LNCaP clone FGC (cell line): ENCODE results near the gene GAD1.

Experiments used
- DNase-seq: peaks from one replicate; pipeline ENCODE4 v3.0.0-alpha.2; 2011; ENCODE audit warnings: low read depth
- H3K4me3 ChIP-seq: 2 replicates; pipeline ENCODE4 v1.5.1; 2011; ENCODE audit warnings: mild to moderate bottlenecking, low read depth, low read length, control low read depth
- CTCF ChIP-seq: IDR thresholded peaks from 2 replicates; pipeline ENCODE4 v1.5.1; 2012; ENCODE audit warnings: mild to moderate bottlenecking; ENCODE audit not compliant: control insufficient read depth, insufficient read depth; ENCODE audit errors: extremely low read depth

GAD1 gene

DNA sequence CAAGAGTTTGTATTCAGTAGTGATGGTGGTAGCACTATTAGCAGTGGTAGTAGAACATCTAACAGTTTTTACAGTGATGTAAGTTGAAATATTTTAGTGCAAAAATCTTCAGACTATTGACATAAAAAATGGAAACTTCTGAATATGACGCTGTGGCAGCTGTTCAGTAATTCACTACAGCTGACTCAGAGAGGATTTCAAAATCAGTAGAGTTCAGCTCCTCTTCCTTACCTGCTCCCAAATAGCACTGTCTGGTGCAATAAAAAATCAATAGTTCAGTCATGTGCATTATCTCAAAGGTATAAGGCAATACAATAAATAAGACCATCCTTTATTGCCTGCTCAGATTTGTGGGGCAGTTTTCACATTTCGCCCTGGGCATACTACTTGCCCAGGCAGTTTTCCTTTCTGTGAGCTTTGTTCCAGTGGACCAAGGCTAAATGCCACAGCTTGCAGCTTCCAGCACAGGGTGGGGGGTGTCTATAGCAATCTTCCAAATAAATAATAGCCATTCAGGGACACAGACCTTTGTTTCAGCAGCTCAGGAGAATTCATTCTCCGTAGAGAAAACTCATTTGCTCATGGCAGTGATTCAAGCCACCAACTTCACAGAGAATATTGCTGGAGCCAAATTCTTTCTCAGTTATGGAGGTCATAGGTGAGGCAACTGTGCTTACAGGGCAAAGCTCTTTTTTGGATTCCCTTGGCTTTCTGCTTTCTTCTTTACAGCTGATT is 78.5 kb downstream of the GAD1 start:
- TF ChIP-seq CTCF: no peak
- DNase-seq: no peak
- H3K4me3 ChIP-seq: no peak overlapping the region

DNA sequence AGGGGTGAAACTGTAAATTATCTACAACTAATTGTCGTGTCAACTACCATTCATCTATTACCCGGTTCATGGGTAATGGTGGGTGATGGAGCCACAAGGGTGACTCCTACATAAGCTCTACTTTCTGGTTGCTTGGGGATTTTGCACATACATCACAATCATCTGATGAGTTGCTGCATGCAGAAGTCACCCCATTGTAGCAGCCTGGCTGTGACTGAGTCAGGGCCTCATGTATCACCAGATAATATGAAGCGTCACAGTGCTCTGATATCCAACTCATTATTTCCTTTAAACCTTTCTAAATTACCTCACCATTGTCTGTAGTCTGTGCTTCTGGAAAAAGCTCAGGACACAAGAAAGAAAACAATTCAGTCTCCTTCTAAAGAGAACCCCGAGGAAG is 79.9 kb downstream of the GAD1 start:
- no peak for TF ChIP-seq CTCF
- H3K4me3 ChIP-seq: no peak overlapping the region
- DNase-seq: no peak

DNA sequence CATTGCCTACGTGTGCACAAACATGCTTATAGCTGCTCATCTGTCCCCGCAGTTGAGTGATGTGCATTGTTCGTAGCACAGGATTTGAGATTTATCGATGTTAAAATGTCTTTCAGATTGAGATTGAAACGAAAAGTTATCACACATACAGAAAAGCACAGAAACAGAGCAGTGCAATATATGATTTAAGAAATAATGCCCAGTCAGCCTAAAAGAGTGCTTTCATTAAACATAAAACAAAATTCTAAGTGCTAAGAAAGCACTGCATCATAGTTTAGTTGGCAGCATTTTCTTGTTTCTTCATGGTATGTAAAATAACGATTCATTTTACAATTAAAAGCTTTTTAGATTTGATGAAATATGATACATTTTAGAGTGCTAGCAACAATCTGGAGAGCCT is 80.4 kb downstream of the GAD1 start:
- DNase-seq: no peak
- no peak overlapping the region for H3K4me3 ChIP-seq
- TF ChIP-seq CTCF: no peak

GRCh38 chr2:170905864-170906263 is 89.2 kb downstream of the GAD1 start:
- DNase-seq: no peak
- H3K4me3 ChIP-seq: no peak overlapping the region
- TF ChIP-seq CTCF: no peak
